Fibroblast of lung (primary cell): ENCODE results near the gene TNKS2.

Experiments used
- CTCF ChIP-seq, 2 donors: IDR thresholded peaks in 1 of 2; conservative IDR thresholded peaks in 1 of 2; 1 replicate in 1 of 2; 2 replicates in 1 of 2; pipeline ENCODE4 v1.5.1; 2011 to 2012; ENCODE audit warnings: low read length in 2 of 2, control low read depth in 1 of 2, inconsistent platforms in 1 of 2, low read depth in 1 of 2, mild to moderate bottlenecking in 1 of 2
- EZH2 ChIP-seq: IDR thresholded peaks from 2 replicates; pipeline ENCODE4 v1.5.1; 2012; ENCODE audit warnings: low read length, control low read depth, mild to moderate bottlenecking; ENCODE audit errors: missing control alignments

- TF ChIP-seq EZH2, result no peak
- no peak for TF ChIP-seq CTCF (conservative IDR thresholded peaks at IDR 0.05 in 1 of 2, IDR thresholded peaks at IDR 0.05 in 1 of 2; ENCODE audit: low read depth in 1 of 2, low read length in 2 of 2)
Observed at GRCh38 chr10:91883549-91884444, 85.6 kb downstream of the TNKS2 start.
